ENCODE data around the gene RNF31. TPM values are rescaled to one million over a fixed set of nuclear protein-coding genes. Genes with fewer than 3 reads are reported as not detected.

RNF31 gene
- total RNA-seq, result 10 to 100 TPM; 20.2 to 38.4 (median 29.7) TPM
- polyA plus RNA-seq, result 10 to 100 TPM; 13.6 to 57.8 (median 37.8) TPM

DNA sequence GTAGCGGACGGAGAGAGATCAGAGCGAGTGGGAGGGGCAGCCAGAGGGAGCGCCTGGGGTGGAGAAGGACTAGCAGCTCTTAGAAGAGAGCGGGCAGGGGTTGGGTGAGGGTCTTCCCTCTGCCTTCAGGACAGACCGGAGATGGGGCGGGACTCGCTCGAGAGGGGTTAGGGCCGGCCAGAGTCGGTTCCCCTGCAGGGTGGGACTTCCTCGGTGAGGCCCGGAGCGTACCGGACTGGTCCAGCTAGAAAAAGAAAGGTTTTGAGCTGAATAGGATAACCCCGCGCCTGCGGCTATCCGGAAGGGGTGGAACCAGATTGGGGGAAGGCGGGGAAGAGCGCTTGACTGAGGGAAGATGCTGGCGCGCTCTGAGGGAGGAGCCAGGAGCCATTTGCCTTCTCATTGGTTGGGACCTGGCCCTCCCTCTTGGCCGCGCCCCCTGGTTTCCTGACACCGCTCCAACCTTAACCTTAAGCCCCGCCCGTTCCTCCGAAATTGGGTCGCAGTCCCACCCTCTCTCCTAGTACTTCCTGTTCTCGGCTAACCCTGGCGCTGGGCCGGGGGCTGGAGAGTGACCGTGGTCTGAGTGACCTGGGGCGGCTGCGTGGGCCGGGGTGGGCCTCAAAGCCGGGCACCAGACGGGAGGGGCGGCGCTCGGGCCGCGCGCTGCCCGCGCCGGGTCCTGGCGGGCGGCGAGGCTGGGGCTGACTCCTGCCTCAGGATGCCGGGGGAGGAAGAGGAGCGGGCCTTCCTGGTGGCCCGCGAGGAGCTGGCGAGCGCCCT, at the start of gene RNF31:
Gene RNF31, plus strand, starts transcription at position 521 of the 783 bp plus-strand sequence. Its CDS starts 201 bp downstream, at position 722.
- TF ChIP-seq POLR2A (IDR thresholded peaks at IDR 0.05) (peak; percentile 32 to 70), POLR2AphosphoS5 (IDR thresholded peaks at IDR 0.05) (peak; percentile 63 to 85 (median 75)), EP300 (IDR thresholded peaks at IDR 0.05) (no peak), CTCF (IDR thresholded peaks at IDR 0.05) (no peak)
- H3K36me3 ChIP-seq, result peaks cover 17 to 47% (median 32%) of the 10 kb centered on the region in 4 donors
- intact Hi-C loops (cut with DNase I), result loop anchor here (2.0 to 10.0 kb wide), 4 partner anchors 14 to 842 kb away; partner anchors contain the start of genes BCL2L2, GMPR2, IRF9 and NEDD8
- peaks cover 0 to 46% (median 35%) of the 10 kb centered on the region in 4 donors for H3K4me1 ChIP-seq
- peak within 1 kb of the TSS; percentile 58 to 98 (median 77) for H3K4me3 ChIP-seq
- no peaks in the 10 kb centered on the region for H3K27me3 ChIP-seq
- DNase-seq, result peak; percentile 100
- H3K27ac ChIP-seq, result peak within 1 kb of the TSS; percentile 92 to 96 (median 95)
- 0 to 1% methylated on average over 57 of the region's 57 CpGs for WGBS, 2 donors
- no peaks in the 10 kb centered on the region for H3K9me3 ChIP-seq

DNA sequence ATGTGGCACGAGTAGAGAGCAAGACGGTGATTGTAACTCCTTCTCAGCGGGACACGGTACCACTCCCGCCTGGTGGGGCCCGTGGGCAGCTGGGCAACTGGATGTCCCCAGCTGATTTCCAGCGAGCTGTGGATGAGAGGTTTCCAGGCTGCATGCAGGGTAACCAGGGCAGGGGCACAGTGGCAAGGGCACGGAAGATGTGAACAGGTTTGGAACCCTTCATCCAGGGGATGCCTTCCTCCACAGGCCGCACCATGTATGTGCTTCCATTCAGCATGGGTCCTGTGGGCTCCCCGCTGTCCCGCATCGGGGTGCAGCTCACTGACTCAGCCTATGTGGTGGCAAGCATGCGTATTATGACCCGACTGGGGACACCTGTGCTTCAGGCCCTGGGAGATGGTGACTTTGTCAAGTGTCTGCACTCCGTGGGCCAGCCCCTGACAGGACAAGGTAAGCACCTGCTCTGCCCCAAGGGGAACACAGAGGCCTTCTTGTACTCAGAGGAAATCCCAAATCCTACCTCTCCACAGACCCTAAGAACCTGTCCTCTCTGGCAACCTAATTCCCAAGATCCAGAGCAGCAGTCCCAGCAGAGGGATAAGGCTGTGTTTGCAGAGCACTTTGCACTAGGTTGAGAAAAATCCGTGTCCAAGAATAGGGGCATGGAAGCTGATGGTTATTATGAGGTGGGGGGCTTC, 48.9 kb upstream of the RNF31 start:
- DNase-seq, result no peak

GRCh38 chr14:24098927-24099813, 48.1 kb upstream of the RNF31 start:
- no peak overlapping the region for H3K27ac ChIP-seq
- intact Hi-C loops (cut with DNase I), result loop anchor here (10.0 kb wide), 2 partner anchors 114 to 464 kb away; partner anchors contain the start of genes DHRS2 and DHRS4L2
- H3K4me1 ChIP-seq, result peaks cover 0 to 10% (median 6%) of the 10 kb centered on the region in 4 donors
- 58 to 89% methylated on average over 17 of the region's 17 CpGs for whole genome bisulfite sequencing, 2 donors
- peaks cover 0 to 12% (median 0%) of the 10 kb centered on the region in 4 donors for H3K36me3 ChIP-seq
- no peaks in the 10 kb centered on the region for H3K27me3 ChIP-seq
- TF ChIP-seq CTCF (IDR thresholded peaks at IDR 0.05), result no peak
- TF ChIP-seq POLR2A (IDR thresholded peaks at IDR 0.05), result no peak
- no peak for TF ChIP-seq POLR2AphosphoS5 (IDR thresholded peaks at IDR 0.05)
- TF ChIP-seq EP300 (IDR thresholded peaks at IDR 0.05), result no peak
- no peaks in the 10 kb centered on the region for H3K9me3 ChIP-seq
- no peak for DNase-seq
- H3K4me3 ChIP-seq, result no peak overlapping the region

More for the DNA sequence above, 48.9 kb upstream of the RNF31 start:
- TF ChIP-seq CTCF (IDR thresholded peaks at IDR 0.05) (no peak), POLR2AphosphoS5 (IDR thresholded peaks at IDR 0.05) (no peak), EP300 (IDR thresholded peaks at IDR 0.05) (no peak), POLR2A (IDR thresholded peaks at IDR 0.05) (no peak)
- Histone ChIP-seq H3K4me3 (no peak overlapping the region), H3K9me3 (no peaks in the 10 kb centered on the region), H3K27ac (no peak overlapping the region), H3K27me3 (no peaks in the 10 kb centered on the region), H3K36me3 (peaks cover 0 to 12% (median 0%) of the 10 kb centered on the region in 4 donors), H3K4me1 (peaks cover 0 to 15% (median 8%) of the 10 kb centered on the region in 4 donors)
- intact Hi-C loops (cut with DNase I), result loop anchor here (10.0 kb wide), 2 partner anchors 114 to 464 kb away; partner anchors contain the start of genes DHRS2 and DHRS4L2
- WGBS, 2 donors, result 94 to 96% methylated on average over 16 of the region's 16 CpGs

Data from sigmoid colon (tissue), 7 donors.